Stromal cell of bone marrow (primary cell): ENCODE data around the gene ISL2.

Experiments
- DNase-seq: peaks from one replicate; pipeline ENCODE4 v3.0.0-alpha.2; 2012; ENCODE audit warnings: low read depth

The ISL2 gene

DNA sequence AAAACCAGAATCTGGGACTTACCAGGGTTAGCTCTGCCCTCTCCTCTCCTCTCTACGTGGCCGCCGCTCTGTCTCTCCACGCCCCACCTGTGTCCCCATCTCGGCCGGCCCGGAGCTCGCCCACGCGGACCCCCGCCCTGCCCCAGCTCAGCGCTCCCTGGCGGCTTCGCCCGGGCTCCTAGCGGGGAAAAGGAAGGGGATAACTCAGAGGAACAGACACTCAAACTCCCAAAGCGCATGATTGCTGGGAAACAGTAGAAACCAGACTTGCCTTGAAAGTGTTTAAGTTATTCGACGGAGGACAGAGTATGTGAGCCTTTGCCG is 5.4 kb downstream of the ISL2 start:
- no peak for DNase-seq

DNA sequence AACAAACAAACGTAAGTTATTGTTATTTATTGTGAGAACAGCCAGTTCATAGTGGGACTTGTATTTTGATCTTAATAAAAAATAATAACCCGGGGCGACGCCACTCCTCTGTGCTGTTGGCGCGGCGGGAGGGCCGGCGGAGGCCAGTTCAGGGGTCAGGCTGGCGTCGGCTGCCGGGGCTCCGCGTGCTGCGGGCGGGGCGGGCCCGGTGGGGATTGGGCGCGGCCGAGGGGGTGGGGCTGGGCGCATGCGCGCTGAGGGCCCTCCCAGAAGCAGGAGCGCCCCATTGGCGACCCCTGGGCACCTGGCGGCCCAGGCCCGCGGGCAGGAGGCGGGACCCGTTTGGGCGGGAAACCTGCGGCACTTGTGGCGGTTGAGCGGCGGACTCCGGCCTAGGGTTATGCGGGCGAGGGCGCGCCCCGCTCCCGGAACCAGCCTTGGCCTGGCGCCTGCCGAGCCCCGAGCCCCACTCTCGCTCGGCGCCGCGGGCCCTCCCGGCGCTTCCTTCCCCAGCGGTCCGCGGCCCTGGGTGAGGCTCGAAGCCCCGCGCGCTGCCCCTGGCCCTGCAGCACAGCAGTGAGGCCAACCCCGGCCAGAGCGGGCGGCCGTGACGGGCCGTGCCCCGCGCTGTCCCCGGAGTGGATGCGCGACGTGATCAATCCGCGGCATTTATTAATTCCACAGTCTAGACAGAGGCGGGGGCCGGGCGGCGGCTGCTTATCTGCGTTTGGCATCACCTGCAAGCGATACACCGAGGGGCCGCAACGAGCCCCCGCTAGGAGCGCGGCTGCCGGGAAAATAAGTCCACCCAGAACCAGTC is 6.0 kb downstream of the ISL2 start:
- DNase-seq = no peak

DNA sequence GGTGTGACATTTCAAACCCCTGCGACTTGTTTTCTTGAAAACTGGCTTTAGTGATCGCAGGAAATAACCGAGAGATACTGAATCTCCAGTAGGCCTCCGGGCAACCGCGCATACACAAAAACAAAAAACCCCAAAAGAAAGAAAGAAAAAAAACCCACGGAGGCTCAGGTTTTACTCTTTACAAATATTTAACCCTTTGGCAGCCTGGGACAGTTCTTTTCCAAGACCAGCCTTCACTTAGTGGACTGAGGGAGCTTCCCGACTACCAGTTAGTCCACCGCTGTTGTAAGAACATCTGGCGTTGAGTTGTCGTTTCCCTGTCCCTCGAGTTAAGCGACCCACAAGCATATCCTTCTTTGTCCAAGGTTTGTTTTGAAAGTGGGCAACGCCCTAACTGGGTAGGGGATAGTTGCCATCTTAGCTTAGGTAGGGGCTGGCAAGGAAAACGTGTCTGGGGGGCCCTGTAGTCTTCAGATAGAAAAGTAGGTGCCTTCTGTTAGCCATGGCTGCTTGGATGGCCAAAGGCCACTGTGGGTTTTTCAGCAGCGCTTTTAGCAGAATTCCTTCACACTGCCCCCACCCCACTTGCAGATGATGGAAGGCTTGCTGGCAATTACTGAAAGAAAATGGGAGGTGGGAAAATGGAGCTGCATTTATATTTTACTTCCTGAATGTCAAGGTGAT is 6.9 kb downstream of the ISL2 start:
- DNase-seq = no peak

DNA sequence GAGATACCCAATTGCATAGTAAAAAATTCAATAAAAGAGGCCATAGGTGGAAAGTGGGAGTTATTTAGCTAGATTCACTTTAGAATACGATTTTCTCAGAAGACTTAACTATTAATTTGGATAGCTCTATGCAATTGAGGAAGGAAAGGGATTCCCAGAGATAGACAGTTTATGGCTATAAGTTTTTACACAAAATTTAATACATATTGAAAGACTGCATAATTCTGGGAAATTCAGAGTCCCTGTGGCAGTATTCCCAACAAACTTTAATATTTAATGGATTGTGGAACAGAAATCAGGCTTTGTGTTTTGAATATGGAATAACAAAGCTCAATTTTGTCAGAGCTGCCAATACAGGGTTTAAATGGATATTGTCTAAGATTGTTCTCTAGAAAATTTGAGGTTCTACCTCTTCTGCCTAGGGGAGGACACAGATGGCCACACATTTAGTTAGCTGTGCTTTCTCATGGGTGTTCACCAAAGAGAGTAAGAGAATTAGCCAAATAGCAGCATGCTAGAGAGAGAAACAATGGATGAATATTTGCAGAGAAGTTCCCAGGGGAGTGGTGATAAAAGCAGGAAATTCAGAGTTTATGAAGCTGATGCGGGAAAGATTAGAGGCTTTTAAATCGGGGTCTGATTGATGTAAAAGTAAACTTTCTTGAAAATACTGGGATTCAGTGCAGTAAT is 8.5 kb downstream of the ISL2 start:
- DNase-seq = no peak

DNA sequence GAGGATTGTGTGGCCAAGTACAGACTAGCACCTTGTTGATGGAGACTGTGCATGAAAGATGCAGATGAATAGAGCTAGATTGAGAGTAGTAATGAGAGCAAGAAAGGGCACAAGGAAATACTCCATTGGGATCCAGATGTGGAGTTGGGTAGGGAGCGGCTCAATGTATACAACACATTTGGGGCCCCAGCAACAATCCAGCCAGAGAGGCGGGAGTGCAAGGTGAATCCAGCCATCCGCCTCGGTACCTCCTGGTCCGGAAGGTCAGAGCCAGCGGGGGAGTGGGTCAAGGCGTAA is 9.0 kb downstream of the ISL2 start:
- DNase-seq = no peak

DNA sequence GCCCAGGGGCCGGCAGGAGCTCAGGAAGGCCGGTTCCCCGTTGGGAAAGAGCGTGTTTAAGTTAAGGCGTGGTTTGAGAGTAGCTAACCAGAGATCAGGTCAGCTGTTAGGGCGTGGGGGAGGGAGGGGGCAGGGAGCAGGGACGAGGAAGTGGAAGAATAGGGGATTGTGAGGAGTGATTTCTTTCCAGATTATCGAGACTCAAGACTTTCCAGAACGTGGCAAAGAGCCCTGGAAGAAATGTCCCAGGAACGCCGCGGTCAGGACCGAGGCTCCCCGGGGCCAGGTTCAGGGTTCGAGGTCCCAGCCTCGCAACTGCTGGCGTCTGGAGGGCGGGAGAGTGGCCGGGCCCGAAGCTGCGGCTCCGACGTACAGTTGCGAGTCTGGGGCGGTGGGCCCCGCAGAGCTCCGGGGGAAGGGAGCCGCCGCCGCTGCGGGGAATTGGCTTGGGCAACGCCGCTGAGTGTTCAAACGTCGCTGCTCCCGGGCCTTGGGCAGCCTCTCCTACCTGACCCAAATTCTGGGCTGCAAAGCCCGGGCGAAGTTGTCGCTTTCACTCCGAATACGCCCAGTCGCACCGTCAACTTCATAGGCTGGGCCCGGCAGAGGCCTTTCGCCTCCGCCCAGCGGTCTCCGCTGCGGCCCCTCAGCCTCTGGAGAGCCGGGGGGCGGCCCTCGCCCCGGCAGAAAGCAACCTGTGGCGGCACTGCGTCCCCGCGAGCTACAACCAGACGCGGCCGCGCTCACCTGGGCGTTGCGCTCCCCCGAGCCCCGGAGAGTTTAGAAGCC is 9.5 kb downstream of the ISL2 start:
- DNase-seq = no peak

DNA sequence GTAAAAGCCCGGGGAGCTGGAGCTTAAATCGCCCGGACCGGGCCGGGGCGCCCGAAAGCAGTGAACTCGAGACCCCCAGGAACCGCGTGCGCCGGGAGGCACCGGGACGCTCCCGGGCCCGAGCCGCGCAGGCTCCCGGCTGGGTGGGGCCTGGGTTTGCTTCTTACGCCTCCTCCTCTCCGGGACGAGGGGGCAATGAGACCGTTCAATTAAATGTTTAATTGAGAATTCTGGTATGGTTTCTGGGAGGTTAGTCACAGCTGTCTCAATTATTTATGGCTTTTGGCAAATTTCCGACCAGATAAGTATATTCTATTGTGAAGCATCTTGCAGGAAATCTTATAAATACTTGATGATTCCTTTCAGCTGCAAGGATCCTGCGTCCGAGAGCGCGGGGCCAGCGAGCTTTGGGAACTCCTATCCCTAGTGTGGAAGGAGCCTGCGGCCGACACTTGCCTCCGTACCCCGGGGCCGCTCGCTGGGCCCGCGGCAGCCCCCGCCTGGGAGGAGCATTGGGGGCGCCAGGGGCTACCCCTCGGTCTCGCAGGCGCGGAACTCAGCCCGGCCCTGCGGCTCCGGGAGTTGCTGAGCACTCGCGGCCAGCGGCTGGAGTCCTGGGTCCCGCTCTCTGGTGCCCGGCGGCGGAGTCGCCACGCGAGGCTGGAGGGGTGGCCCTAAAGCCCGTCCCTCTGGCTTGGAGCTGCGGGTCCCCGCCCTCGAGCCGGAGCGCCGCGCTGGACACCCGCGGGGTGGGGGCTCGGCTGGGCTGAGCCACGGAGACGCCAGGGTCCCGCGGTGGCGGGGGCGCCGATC is 10.3 kb downstream of the ISL2 start:
- no peak for DNase-seq

DNA sequence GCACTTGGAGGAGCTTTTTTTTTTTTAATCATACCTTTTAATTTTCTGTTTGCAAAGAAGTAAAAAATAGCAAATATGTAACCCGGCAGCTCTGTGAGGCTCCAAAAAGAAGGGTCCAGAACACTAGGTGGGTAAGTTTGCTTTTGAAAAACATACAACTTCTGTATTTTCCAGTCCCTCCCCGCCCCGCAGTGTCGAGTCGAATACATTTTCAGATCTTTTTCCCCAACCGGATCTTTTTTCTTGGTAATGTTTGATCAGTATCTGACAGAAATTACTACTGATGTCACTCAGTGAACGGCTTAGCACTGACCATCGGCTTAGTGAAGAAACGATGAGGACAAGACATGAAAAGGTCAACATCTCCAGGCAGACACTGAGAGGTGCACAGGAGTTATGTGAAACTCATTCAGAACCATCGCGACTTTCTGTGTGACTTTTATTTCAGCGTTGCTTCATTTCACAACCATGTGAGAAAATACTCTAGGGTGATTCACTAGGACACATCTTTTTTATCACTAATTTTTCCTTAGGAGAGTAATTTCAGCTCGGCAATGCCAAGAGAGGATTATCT is 11.0 kb downstream of the ISL2 start:
- no peak for DNase-seq

DNA sequence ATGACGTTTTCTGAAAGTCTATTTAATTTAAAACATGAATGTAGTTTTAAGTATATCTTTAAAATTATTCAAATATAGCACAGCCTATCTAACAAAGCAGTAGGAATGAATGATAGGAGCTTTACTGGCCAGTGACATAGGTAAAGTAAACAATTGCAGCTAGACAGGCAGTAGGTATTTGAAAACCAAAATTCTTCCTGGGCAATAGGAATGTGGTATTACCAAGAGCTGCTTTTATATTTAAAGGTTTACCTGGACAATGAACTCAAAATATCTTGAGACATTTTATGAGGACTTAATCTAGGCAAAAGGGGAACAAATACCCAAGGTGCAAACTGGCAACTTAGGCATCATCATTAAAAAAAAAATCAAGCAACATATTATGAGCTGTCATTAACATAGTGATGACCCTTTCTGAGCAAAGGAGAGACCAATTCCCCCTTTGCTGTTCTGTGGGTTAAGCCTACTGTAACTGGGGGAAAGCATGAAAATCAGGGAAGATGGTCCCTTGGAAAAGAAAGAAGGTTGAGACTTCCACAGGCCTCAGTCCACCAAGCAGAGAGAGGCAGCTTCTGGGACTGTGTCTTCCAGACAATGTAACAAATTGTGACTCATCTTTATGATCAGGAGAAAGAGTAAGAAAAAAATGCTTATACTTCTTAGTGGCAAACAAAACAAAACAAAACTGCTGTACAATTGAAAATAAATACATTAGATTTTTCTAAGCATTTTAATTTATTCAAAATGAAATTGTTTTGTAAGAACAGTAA is 12.9 kb downstream of the ISL2 start:
- DNase-seq = no peak

DNA sequence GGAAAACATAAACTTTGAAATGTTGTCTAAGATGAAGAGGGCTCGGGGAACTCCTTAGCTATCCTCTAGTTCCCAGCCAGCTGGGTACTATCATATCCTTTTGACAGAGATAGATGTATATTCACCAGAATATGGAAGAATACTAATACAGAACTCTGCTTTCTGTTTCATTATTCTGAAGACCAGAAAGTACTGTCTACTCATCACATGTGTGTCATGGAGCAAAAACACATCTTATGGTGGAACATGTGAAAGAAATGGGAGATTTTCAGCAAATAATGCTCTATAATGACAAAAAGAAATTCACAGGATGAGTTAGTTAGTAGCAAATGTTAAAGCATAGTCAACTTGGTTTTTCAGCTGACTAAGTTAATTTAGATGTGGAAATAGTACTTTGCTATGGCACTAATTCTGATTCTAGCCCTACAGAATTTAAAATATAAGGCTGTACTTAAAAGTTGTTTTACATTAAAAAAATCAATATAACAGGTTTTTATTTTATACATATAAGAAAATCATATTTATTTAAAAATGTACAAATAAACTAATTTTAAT is 16.5 kb downstream of the ISL2 start:
- DNase-seq = no peak

DNA sequence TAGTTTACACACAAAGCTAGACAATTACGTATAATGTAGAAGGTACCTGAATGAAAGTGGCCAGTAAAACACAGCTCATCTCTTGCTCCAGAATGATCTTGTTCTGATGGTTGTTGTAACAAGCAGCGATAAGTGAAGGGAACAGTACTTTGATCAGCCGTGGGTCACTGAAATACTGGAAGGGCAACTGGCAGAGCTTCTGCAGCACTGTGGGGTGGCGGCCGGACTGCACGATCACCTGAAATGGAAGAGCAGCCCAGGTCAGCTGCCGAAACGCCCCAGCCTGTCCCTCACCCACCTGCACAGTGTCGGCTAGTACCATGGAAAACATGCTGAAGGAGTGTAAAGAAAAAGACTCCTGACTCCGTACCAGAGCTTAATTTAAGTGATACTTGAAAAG is 17.3 kb downstream of the ISL2 start:
- DNase-seq = no peak

DNA sequence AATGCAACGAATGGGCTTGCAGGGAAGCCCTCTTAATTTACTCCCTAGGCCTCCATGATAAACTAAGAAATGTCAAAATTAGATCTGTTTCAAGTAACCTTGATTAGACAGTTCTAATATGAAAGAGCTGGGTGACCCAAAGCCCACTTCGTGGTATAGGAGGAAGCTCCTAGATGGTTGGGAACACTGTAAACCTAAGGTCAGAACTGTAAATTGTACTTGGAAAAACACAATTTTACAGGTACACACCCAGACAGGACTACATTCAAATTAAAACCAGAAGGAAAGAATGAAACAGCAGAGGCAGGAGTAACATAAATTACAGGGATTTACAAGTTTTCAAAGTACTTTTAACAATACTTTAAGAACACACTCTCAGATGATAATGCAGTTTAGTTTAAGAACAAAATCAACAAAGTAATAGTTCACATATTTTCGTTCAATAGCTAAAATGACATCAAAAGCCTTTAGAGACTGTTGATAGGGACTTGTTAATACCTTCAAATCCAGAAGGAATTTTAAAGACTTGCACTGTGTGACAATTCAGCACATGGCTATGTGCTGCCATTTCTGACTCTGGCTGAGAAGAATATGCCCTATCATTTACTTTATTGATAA is 18.4 kb downstream of the ISL2 start:
- DNase-seq = no peak

DNA sequence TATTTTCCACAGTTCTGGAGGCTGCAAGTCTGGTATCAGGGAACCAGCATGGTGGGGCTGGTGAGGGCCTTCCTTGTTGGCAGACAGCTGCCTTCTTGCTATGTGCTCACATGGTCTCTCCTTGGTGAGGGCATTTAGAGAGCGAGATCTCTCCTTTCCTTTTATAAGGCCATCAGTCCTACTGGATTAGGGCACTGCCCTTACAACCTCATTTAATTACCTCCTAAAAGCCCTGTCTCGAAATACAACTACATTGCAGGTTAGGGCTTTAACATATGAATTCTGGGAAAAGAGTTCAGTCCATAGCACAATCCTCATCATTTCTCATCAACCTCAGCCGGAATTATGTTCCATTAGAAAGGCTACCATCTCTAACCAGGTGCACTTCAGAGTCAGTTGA is 21.9 kb downstream of the ISL2 start:
- DNase-seq = no peak

DNA sequence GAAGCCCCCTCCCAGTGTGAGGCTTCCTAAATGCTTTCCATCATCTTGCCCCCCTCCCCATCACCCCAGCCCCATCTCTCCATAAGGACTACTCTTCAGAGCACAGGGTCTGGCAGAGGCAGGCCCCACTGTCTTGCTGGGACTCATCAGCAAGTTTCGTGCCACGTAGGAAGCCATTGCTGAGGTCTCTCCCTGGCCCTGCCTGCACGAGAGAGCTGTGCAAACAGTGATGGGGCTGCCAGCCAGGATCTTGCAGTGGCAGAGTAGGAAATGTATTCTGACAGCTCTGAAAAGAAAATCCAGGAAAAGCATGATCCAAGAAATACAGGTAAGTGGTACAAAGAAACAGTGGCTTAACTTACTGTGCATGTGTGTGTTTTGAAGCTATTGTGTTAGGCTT is 22.6 kb downstream of the ISL2 start:
- no peak for DNase-seq

DNA sequence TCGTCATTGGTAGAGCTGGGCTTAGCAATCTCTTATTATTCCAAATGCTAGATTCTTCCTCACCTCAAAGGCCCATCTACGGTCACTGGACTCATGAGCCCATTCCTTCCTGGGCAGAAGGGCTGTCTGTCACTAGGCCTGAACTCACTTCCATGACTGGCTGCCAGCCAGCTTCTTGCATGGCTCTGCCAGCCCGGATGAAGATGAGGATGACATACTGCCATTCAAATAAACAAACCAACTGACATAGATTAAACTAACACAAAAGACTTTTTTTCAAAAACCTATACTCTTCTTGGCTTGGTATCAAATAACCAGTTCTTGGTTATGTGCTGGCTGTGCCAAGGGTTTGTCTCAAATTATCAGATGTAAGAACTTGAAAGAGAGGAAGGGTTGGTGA is 23.8 kb downstream of the ISL2 start:
- no peak for DNase-seq

DNA sequence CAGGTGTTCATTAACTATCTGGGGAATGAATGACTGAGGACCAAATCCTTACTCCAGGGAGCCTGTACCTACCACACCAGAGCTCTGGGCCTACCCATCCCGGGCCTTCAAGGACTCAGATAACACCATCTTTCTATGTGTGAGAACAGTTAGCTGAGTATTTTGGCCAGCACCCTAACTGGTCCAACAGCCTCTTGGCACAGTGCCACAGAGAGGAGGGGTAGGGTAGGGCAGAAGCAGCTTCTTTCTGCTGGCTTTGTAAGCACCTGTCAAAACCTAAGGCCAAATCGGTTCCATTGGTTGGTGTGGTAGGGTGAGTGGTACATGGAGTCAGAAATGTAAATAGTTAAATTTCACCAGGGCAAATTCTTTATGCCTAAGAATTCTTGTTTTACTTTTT is 26.7 kb downstream of the ISL2 start:
- DNase-seq = no peak

DNA sequence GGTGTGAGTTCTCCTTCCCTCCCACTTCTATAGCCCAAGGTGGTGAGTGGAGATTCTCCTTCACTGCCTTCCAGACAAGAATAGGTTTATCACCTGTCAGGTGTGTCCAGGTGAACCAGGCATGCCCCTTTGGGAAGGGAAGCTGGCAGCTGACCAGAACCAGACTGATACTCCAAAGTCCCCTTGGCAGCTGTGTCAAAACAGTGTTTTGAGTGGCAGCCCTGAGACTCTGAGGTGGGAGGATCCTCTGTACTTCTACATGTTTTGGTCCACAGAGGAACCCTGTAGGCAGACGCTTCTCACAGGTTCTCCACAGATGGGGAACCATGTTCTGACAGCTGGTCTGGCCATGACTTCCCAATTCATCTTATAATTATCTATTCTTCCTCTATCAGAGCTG is 30.1 kb downstream of the ISL2 start:
- DNase-seq = no peak

DNA sequence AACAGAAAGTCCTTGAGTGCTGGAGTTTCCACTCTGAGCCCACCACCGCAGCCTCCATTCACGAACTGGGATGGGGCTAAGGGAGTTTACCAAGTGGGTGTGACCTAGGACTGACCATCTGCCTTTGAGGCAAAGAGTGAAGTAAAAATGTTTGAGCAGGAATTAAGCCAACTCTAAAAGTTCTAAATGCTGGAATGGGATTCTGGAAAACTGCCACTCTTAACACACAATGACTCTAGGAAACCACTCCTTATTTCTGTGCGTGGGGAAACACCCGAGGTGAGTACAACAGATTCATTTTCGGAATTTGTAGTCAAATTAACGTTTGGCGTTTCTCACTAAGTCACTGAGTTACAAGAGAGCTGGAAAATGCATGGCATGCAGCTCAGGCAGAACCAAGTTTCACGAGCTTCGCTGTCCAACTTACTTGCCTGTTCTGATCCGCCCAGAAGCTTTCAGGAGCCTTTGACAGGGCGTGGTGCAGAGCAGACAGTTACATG is 31.6 kb downstream of the ISL2 start:
- no peak for DNase-seq

DNA sequence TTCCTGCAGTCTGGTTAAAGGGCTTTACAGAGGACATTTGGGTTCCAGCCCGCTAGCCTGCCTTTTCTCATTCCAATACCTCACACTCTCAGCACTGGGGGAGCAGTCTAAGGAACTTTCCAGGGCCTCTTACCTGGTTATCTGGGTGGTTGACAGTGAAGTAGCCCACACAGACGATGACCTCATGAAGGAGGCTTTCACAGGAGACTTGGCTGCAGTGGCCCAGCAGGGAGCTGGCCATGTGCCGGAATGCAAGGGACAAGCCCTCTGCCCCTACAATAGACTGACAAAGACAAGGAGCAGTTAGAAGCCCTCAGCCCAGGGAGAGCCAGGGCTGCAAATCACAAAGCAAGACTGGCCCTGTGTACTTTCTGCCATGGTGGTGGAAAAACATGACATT is 39.5 kb downstream of the ISL2 start:
- no peak for DNase-seq

DNA sequence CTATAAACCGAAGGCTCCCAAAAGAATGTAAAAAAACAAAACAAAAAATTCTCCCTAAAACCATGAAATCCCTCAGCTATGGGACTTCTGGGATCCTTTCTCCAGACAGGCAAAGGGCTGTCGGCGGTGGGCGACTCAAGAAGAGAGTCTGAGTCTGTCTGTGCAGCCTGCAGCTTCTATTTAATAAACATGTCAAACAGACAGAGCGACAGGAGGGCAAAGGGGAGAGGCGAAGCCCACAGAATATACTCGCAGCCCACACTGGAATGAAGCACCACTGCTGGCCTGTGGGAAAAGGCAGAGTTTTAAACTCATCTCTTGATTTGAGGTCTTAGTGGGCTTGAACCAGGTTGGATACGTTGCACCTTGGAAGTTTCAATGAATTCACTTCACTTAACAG is 40.2 kb downstream of the ISL2 start:
- DNase-seq = no peak
